Measurements from ENCODE around the gene PHOX2B. TPM values are rescaled to one million over a fixed set of nuclear protein-coding genes. Genes with fewer than 3 reads are reported as not detected.

PHOX2B gene
- total and polyA plus RNA-seq, 2 of the 13 experiments (the other 11 are each of a cell fraction or from before 2014, with no cell fraction given): not detected

DNA sequence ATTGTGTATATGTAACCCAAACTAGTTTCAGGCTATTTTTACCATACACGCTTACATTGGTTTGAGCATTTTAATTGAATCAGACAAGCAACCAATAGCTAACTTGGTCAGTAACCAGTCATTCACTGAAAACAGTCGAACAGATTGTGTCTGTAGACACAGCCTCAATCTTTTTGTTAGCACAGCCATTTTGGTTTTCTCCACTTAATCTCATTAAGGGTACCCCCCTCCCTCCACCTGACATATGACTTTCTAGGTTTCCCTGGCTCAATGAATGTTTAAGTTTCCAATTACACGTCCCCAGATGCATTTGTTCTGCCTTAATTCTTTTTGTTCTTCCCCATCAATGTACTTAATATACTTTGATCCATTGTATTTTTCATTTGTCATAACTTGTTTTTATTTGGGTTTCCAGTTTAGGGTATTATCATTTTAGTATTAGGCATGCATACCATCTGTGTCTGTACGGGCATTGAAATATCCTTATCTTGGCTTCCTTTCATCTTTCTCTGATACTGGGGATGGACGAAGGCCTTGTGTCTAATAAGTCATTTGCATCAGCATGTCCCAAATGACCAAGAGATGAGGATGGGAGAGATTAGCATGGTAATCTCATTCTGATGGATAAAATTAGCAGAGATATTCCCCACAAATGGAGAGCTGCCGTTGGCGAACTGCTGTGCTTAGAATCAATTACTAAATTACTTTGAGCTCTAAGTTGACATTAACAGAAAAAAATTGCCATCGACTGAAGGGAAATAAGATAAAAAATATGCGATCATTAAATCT is 35.9 kb upstream of the PHOX2B start:
- H3K4me1 ChIP-seq (ENCODE audit: insufficient read depth, low read length): no peaks in the 10 kb centered on the region
- H3K9me3 ChIP-seq (ENCODE audit: low read length): no peaks in the 10 kb centered on the region
- no peak for ATAC-seq
- no peaks in the 10 kb centered on the region for H4K20me1 ChIP-seq (ENCODE audit: insufficient read depth, low read length)
- no peak for FAIRE-seq
- H3K9ac ChIP-seq (ENCODE audit: insufficient read depth, low read depth, low read length): no peak overlapping the region
- no peaks in the 10 kb centered on the region for H3K79me2 ChIP-seq (ENCODE audit: insufficient read depth, low read length)
- H3K27me3 ChIP-seq (ENCODE audit: control insufficient read depth in 1 of 2, insufficient read depth in 2 of 2, low read length in 2 of 2): no peaks in the 10 kb centered on the region
- WGBS (ENCODE audit: low lambda C conversion rate): 14% methylated on average over 9 of the region's 9 CpGs
- H3K27ac ChIP-seq (ENCODE audit: extremely low read length, insufficient read depth, low read length): no peak overlapping the region
- no peak overlapping the region for H3K4me3 ChIP-seq (replicated peaks in 1 of 3; ENCODE audit: insufficient read depth in 1 of 3, low read depth in 2 of 3, low read length in 3 of 3)
- DNase-seq (ENCODE audit: low spot score): no peak
- ChIA-PET POLR2A (no interaction called here), CTCF (ENCODE audit: low intra/inter-chr PET ratio, low total read pairs) (no interaction called here)
- intact Hi-C loops (cut with micrococcal nuclease; ENCODE audit: unreplicated experiment) (no loop called here), in situ Hi-C loops (cut with HindIII; ENCODE audit: extremely low pct_ligation_motif_present, low pct_unique_long_range_greater_than_20kb) (no loop called here)
- BruUV-seq (replicated peaks): no TSS peak
- TF ChIP-seq PCBP1 (IDR thresholded peaks at IDR 0.05; ENCODE audit: borderline replicate concordance, low read depth, low read length) (no peak), RARG (CRISPR knock-in tag; IDR thresholded peaks at IDR 0.05; ENCODE audit: low read depth) (no peak), POLR2G (IDR thresholded peaks at IDR 0.05; ENCODE audit: low read depth, low read length) (no peak), PRMT3 (CRISPR knock-in tag; IDR thresholded peaks at IDR 0.05; ENCODE audit: borderline replicate concordance, low read depth) (no peak), HNRNPK (IDR thresholded peaks at IDR 0.05; ENCODE audit: low read depth, low read length, poor library complexity, severe bottlenecking) (no peak), PHF5A (CRISPR knock-in tag; IDR thresholded peaks at IDR 0.05; ENCODE audit: low read depth, unreplicated experiment) (no peak)
- TF ChIP-seq, protein P1, sequence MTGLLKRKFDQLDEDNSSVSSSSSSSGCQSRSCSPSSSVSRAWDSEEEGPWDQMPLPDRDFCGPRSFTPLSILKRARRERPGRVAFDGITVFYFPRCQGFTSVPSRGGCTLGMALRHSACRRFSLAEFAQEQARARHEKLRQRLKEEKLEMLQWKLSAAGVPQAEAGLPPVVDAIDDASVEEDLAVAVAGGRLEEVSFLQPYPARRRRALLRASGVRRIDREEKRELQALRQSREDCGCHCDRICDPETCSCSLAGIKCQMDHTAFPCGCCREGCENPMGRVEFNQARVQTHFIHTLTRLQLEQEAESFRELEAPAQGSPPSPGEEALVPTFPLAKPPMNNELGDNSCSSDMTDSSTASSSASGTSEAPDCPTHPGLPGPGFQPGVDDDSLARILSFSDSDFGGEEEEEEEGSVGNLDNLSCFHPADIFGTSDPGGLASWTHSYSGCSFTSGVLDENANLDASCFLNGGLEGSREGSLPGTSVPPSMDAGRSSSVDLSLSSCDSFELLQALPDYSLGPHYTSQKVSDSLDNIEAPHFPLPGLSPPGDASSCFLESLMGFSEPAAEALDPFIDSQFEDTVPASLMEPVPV (CRISPR knock-in tag; IDR thresholded peaks at IDR 0.05): no peak
- TF ChIP-seq, protein P2, sequence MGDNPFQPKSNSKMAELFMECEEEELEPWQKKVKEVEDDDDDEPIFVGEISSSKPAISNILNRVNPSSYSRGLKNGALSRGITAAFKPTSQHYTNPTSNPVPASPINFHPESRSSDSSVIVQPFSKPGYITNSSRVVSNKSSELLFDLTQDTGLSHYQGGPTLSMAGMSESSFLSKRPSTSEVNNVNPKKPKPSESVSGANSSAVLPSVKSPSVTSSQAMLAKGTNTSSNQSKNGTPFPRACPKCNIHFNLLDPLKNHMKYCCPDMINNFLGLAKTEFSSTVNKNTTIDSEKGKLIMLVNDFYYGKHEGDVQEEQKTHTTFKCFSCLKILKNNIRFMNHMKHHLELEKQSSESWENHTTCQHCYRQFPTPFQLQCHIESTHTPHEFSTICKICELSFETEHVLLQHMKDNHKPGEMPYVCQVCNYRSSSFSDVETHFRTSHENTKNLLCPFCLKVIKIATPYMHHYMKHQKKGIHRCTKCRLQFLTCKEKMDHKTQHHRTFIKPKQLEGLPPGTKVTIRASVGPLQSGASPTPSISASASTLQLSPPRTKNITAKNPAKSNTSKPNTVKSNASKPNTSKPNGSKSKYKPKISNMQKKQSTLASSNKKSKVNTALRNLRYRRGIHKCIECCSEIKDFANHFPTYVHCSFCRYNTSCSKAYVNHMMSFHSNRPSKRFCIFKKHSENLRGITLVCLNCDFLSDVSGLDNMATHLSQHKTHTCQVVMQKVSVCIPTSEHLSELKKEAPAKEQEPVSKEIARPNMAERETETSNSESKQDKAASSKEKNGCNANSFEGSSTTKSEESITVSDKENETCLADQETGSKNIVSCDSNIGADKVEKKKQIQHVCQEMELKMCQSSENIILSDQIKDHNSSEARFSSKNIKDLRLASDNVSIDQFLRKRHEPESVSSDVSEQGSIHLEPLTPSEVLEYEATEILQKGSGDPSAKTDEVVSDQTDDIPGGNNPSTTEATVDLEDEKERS (CRISPR knock-in tag; IDR thresholded peaks at IDR 0.05): no peak
- no peak overlapping the region for H2AFZ ChIP-seq (ENCODE audit: low read length)
- no peaks in the 10 kb centered on the region for H3K36me3 ChIP-seq (replicated peaks in 1 of 2; ENCODE audit: control insufficient read depth in 1 of 2, insufficient read depth in 2 of 2, low read length in 2 of 2)
- no peak overlapping the region for H3K4me2 ChIP-seq (ENCODE audit: low read depth, low read length)

All from HepG2 (cell line).